Measurements from ENCODE around the gene FBLIM1.
A peak's percentile ranks its signal among the peaks of the same experiment; 100 is the strongest.

FBLIM1 gene, protein sequence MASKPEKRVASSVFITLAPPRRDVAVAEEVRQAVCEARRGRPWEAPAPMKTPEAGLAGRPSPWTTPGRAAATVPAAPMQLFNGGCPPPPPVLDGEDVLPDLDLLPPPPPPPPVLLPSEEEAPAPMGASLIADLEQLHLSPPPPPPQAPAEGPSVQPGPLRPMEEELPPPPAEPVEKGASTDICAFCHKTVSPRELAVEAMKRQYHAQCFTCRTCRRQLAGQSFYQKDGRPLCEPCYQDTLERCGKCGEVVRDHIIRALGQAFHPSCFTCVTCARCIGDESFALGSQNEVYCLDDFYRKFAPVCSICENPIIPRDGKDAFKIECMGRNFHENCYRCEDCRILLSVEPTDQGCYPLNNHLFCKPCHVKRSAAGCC

GRCh38 chr1:15758343-15758931 lies at the start of gene FBLIM1:
FBLIM1 (plus strand) TSS chr1:15758795; CDS start chr1:15764984, 6,189 bp downstream.
- peaks cover 30% of the 10 kb centered on the region for H3K27me3 ChIP-seq (ENCODE audit: insufficient read depth, low read length)
- 0 out of 2 replicates have a peak, but pooled peaks cover 3% of the 10 kb centered on the region for H3K36me3 ChIP-seq (ENCODE audit: insufficient read depth, low read depth, low read length)
- H3K9ac ChIP-seq (ENCODE audit: low read depth, low read length) = peak within 1 kb of the TSS; percentile 88
- peak within 1 kb of the TSS; percentile 87 for H3K4me3 ChIP-seq (ENCODE audit: low read length)
- H3K9me3 ChIP-seq (ENCODE audit: insufficient read depth, low read depth, low read length) = no peaks in the 10 kb centered on the region
- H3K27ac ChIP-seq (ENCODE audit: low read length) = peak within 1 kb of the TSS; percentile 4
- H3K4me1 ChIP-seq (ENCODE audit: insufficient read depth, low read length) = peaks cover 28% of the 10 kb centered on the region

- Histone ChIP-seq H3K27me3 (ENCODE audit: insufficient read depth, low read length) (no peaks in the 10 kb centered on the region), H3K9ac (ENCODE audit: low read depth, low read length) (no peak overlapping the region), H3K4me1 (ENCODE audit: insufficient read depth, low read length) (no peaks in the 10 kb centered on the region), H3K9me3 (ENCODE audit: insufficient read depth, low read depth, low read length) (no peaks in the 10 kb centered on the region), H3K27ac (ENCODE audit: low read length) (no peak overlapping the region), H3K4me3 (ENCODE audit: low read length) (no peak overlapping the region), H3K36me3 (ENCODE audit: insufficient read depth, low read depth, low read length) (no peaks in the 10 kb centered on the region)
Observed at GRCh38 chr1:15709226-15709625, 49.4 kb upstream of the FBLIM1 start.

DNA sequence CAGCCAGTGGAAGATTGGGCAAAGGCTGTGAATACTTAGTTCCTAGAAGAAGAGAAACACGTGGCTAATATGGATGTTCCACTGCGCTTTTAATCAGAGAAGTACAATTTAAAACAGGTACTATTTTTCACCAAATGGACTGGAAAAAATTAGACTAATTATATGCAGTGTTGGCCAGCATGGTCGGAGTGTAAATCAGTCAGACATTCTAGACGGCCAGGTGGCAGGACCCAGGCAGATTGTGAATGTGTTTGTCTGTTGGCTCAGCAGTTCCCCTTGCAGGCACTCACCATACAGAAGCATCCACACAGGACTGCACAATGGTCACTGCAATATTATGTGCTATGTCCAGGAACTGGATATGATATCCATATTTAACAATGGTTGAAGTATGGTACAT lies 46.4 kb upstream of the FBLIM1 start:
- peaks cover 14% of the 10 kb centered on the region for H3K36me3 ChIP-seq (ENCODE audit: insufficient read depth, low read depth, low read length)
- H3K4me1 ChIP-seq (ENCODE audit: insufficient read depth, low read length) = no peaks in the 10 kb centered on the region
- H3K9me3 ChIP-seq (ENCODE audit: insufficient read depth, low read depth, low read length) = no peaks in the 10 kb centered on the region
- H3K27ac ChIP-seq (ENCODE audit: low read length) = no peak overlapping the region
- no peak overlapping the region for H3K4me3 ChIP-seq (ENCODE audit: low read length)
- no peak overlapping the region for H3K9ac ChIP-seq (ENCODE audit: low read depth, low read length)
- no peaks in the 10 kb centered on the region for H3K27me3 ChIP-seq (ENCODE audit: insufficient read depth, low read length)

- no peak overlapping the region for H3K27ac ChIP-seq (ENCODE audit: low read length)
- H3K4me1 ChIP-seq (ENCODE audit: insufficient read depth, low read length) = no peaks in the 10 kb centered on the region
Observed at GRCh38 chr1:15714406-15715136, 44.0 kb upstream of the FBLIM1 start.

GRCh38 chr1:15717418-15718125 lies 41.0 kb upstream of the FBLIM1 start:
- Histone ChIP-seq H3K4me1 (ENCODE audit: insufficient read depth, low read length) (no peaks in the 10 kb centered on the region), H3K4me3 (ENCODE audit: low read length) (no peak overlapping the region), H3K9me3 (ENCODE audit: insufficient read depth, low read depth, low read length) (no peaks in the 10 kb centered on the region), H3K27me3 (ENCODE audit: insufficient read depth, low read length) (no peaks in the 10 kb centered on the region), H3K9ac (ENCODE audit: low read depth, low read length) (no peak overlapping the region), H3K36me3 (ENCODE audit: insufficient read depth, low read depth, low read length) (peaks cover 53% of the 10 kb centered on the region), H3K27ac (ENCODE audit: low read length) (no peak overlapping the region)

More at GRCh38 chr1:15714406-15715136, 44.0 kb upstream of the FBLIM1 start:
- Histone ChIP-seq H3K27me3 (ENCODE audit: insufficient read depth, low read length) (no peaks in the 10 kb centered on the region), H3K4me3 (ENCODE audit: low read length) (no peak overlapping the region), H3K9ac (ENCODE audit: low read depth, low read length) (no peak overlapping the region), H3K9me3 (ENCODE audit: insufficient read depth, low read depth, low read length) (no peaks in the 10 kb centered on the region), H3K36me3 (ENCODE audit: insufficient read depth, low read depth, low read length) (peaks cover 32% of the 10 kb centered on the region)

DNA sequence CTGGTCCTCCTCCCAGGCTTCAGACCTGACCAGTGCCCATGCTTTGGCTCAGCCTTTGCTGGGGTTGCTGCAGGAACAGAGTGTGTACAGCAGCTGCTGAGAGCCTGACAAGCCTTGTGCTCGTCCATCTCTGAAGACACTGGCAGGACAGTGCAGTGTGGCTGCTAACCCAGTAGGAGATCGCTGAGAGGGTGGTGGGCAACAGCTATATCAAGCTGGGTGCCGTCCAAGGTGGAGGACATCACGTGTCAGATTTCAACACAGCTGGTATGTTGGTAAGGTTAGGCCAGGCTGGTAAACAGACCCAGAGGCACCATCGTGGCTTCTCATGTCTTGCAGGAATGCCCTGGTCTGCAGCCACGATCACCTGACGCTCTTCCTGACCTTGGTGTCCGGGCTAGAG lies 40.4 kb upstream of the FBLIM1 start:
- Histone ChIP-seq H3K27me3 (ENCODE audit: insufficient read depth, low read length) (no peaks in the 10 kb centered on the region), H3K9me3 (ENCODE audit: insufficient read depth, low read depth, low read length) (no peaks in the 10 kb centered on the region), H3K4me3 (ENCODE audit: low read length) (no peak overlapping the region), H3K27ac (ENCODE audit: low read length) (no peak overlapping the region), H3K9ac (ENCODE audit: low read depth, low read length) (no peak overlapping the region), H3K36me3 (ENCODE audit: insufficient read depth, low read depth, low read length) (peaks cover 58% of the 10 kb centered on the region), H3K4me1 (ENCODE audit: insufficient read depth, low read length) (no peaks in the 10 kb centered on the region)

GRCh38 chr1:15719381-15720120 lies 39.0 kb upstream of the FBLIM1 start:
- Histone ChIP-seq H3K36me3 (ENCODE audit: insufficient read depth, low read depth, low read length) (peaks cover 58% of the 10 kb centered on the region), H3K27me3 (ENCODE audit: insufficient read depth, low read length) (no peaks in the 10 kb centered on the region), H3K4me3 (ENCODE audit: low read length) (no peak overlapping the region), H3K27ac (ENCODE audit: low read length) (no peak overlapping the region), H3K9me3 (ENCODE audit: insufficient read depth, low read depth, low read length) (no peaks in the 10 kb centered on the region), H3K4me1 (ENCODE audit: insufficient read depth, low read length) (no peaks in the 10 kb centered on the region), H3K9ac (ENCODE audit: low read depth, low read length) (no peak overlapping the region)

DNA sequence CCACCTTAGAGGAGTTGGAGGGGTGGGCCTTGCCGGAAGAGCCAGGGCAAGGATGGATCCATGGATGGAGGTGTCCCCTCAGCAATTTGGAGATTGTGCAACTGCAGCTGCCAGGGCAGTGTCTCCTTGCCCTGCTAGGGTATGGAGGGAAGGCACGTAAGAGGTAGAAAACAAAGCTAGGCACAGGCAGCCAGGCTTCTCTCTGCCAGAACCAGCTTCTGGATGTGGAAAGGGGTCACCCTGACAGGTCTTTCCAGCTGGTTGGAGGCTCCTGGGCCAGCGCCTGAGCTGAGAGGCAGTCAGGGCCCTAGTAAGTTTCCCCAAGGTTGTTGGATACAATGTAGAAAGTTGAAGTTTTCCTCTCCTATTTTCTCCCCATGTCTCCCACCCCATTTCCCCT lies 37.7 kb upstream of the FBLIM1 start:
- Histone ChIP-seq H3K27ac (ENCODE audit: low read length) (no peak overlapping the region), H3K9ac (ENCODE audit: low read depth, low read length) (no peak overlapping the region), H3K9me3 (ENCODE audit: insufficient read depth, low read depth, low read length) (no peaks in the 10 kb centered on the region), H3K4me3 (ENCODE audit: low read length) (no peak overlapping the region), H3K4me1 (ENCODE audit: insufficient read depth, low read length) (no peaks in the 10 kb centered on the region), H3K27me3 (ENCODE audit: insufficient read depth, low read length) (no peaks in the 10 kb centered on the region), H3K36me3 (ENCODE audit: insufficient read depth, low read depth, low read length) (peaks cover 65% of the 10 kb centered on the region)

GRCh38 chr1:15722411-15722810 lies 36.2 kb upstream of the FBLIM1 start:
- H3K27me3 ChIP-seq (ENCODE audit: insufficient read depth, low read length) = no peaks in the 10 kb centered on the region
- no peak overlapping the region for H3K4me3 ChIP-seq (ENCODE audit: low read length)
- H3K9me3 ChIP-seq (ENCODE audit: insufficient read depth, low read depth, low read length) = no peaks in the 10 kb centered on the region
- H3K36me3 ChIP-seq (ENCODE audit: insufficient read depth, low read depth, low read length) = peaks cover 59% of the 10 kb centered on the region
- no peak overlapping the region for H3K9ac ChIP-seq (ENCODE audit: low read depth, low read length)
- H3K27ac ChIP-seq (ENCODE audit: low read length) = no peak overlapping the region
- no peaks in the 10 kb centered on the region for H3K4me1 ChIP-seq (ENCODE audit: insufficient read depth, low read length)

GRCh38 chr1:15722836-15723532 lies 35.6 kb upstream of the FBLIM1 start:
- H3K9me3 ChIP-seq (ENCODE audit: insufficient read depth, low read depth, low read length) = no peaks in the 10 kb centered on the region
- no peak overlapping the region for H3K27ac ChIP-seq (ENCODE audit: low read length)
- H3K9ac ChIP-seq (ENCODE audit: low read depth, low read length) = no peak overlapping the region
- no peak overlapping the region for H3K4me3 ChIP-seq (ENCODE audit: low read length)
- peaks cover 59% of the 10 kb centered on the region for H3K36me3 ChIP-seq (ENCODE audit: insufficient read depth, low read depth, low read length)
- H3K4me1 ChIP-seq (ENCODE audit: insufficient read depth, low read length) = no peaks in the 10 kb centered on the region
- no peaks in the 10 kb centered on the region for H3K27me3 ChIP-seq (ENCODE audit: insufficient read depth, low read length)

Data from iPS-20b (cell line).